ENCODE measurements around the gene UBAP1L. TPM values are rescaled to one million over a fixed set of nuclear protein-coding genes. Genes with fewer than 3 reads are reported as not detected.

Gene UBAP1L
- total RNA-seq, 1 donor from 2014 or later, result 9.6 TPM

DNA sequence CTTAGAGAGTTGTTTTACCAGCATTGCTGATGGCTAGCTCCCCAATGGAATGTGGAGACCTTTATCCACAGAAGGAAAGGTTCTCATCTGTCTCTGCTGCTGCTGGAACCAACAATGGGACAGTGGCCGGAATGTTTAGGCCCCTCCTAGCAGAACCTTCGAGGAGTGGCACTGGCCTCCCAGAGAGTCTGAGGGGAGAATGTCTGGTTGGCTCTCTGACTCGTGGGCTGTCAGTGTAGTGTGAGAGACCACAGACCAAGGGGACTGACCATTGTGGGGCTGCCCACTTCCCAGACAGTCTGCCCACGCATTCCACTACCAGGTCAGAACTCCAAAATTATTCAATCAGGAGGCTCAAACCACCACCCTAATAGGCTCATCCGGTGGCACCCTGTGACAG, 52.3 kb downstream of the UBAP1L start:
- POLR2A ChIA-PET, result no interaction called here
- peaks cover 26% of the 10 kb centered on the region for H3K27me3 Mint-ChIP-seq
- intact Hi-C loops (cut with micrococcal nuclease), result no loop called here
- H3K27ac Mint-ChIP-seq, result no peak overlapping the region
- no peaks in the 10 kb centered on the region for H3K36me3 Mint-ChIP-seq (ENCODE audit: low read depth)
- peaks cover 3% of the 10 kb centered on the region for H3K4me1 Mint-ChIP-seq
- no peak overlapping the region for H3K4me3 Mint-ChIP-seq
- DNase-seq, result no peak
- ATAC-seq (ENCODE audit: low read depth), result no peak
- H3K9me3 Mint-ChIP-seq, result no peaks in the 10 kb centered on the region
- TF ChIP-seq, protein P1, sequence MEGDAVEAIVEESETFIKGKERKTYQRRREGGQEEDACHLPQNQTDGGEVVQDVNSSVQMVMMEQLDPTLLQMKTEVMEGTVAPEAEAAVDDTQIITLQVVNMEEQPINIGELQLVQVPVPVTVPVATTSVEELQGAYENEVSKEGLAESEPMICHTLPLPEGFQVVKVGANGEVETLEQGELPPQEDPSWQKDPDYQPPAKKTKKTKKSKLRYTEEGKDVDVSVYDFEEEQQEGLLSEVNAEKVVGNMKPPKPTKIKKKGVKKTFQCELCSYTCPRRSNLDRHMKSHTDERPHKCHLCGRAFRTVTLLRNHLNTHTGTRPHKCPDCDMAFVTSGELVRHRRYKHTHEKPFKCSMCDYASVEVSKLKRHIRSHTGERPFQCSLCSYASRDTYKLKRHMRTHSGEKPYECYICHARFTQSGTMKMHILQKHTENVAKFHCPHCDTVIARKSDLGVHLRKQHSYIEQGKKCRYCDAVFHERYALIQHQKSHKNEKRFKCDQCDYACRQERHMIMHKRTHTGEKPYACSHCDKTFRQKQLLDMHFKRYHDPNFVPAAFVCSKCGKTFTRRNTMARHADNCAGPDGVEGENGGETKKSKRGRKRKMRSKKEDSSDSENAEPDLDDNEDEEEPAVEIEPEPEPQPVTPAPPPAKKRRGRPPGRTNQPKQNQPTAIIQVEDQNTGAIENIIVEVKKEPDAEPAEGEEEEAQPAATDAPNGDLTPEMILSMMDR (IDR thresholded peaks at IDR 0.05), result no peak
- CTCF ChIA-PET, result no interaction called here

DNA sequence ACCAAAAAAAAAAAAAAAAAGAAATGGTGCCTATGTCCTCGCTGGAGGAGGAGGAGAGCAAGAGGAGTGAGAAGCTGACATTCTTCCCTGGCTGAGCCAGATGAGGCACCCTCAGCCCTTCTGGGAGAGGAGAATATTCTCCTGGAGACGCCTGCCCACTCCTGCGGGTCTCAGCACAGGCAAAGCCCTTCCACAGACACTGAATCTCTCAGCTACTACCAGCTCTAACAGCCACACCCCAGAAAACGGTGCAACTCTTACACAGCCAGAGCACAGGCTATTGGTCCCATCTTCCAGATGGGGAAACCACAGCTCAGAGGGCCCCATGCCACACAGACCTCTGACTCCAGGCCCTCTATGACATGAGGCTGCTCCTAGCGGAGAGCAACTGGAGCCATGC, 52.9 kb downstream of the UBAP1L start:
- Mint-ChIP-seq H3K4me1 (no peaks in the 10 kb centered on the region), H3K27ac (no peak overlapping the region), H3K36me3 (ENCODE audit: low read depth) (no peaks in the 10 kb centered on the region), H3K9me3 (no peaks in the 10 kb centered on the region), H3K4me3 (no peak overlapping the region), H3K27me3 (peaks cover 22% of the 10 kb centered on the region)
- DNase-seq (no peak), ATAC-seq (ENCODE audit: low read depth) (no peak)
- ChIA-PET CTCF (no interaction called here), POLR2A (no interaction called here)
- TF ChIP-seq, protein P1 (IDR thresholded peaks at IDR 0.05), result no peak
- intact Hi-C loops (cut with micrococcal nuclease), result no loop called here

DNA sequence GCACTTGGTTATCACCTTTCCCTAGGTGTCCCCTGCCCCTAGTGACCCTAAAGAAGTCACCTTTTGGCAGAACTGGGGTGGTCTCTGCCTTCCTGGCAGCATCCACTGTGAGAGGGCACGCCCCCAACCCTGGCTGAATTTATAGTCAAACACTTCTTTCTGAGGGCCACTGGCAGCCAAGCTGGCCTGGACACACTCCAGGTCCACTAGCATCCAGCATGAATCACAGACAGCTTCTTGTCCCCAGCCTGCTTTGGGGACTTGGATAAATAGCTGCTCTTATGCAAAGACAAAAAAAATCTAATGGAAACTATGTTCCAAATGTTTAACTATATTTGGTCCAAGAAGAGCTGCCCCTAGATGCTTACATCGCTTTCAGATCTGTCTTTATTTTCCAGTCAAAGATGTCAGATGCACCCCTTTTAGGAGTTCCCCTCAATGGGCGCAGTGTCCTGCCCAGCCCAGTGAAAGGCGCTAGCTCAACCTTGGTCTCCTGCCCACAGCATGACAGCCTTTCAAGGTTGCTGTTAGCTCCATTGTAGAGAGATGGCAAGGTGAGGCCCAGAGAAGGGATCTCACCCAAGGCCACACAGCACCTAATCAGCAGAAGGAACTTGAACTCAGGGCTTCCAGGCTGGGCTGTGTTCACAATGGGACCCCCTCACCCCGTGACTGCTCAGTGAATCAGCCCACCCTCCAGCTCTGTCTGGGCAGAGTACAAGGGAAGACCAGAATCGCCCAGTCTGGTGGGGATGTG, 54.2 kb downstream of the UBAP1L start:
- H3K4me1 Mint-ChIP-seq, result no peaks in the 10 kb centered on the region
- ATAC-seq (ENCODE audit: low read depth) (no peak), DNase-seq (no peak)
- H3K4me3 Mint-ChIP-seq, result no peak overlapping the region
- H3K9me3 Mint-ChIP-seq, result no peaks in the 10 kb centered on the region
- H3K27ac Mint-ChIP-seq, result no peak overlapping the region
- no peaks in the 10 kb centered on the region for H3K36me3 Mint-ChIP-seq (ENCODE audit: low read depth)
- intact Hi-C loops (cut with micrococcal nuclease), result no loop called here
- TF ChIP-seq, protein P1 (IDR thresholded peaks at IDR 0.05), result no peak
- CTCF ChIA-PET, result no interaction called here
- H3K27me3 Mint-ChIP-seq, result peaks cover 18% of the 10 kb centered on the region
- POLR2A ChIA-PET, result no interaction called here

DNA sequence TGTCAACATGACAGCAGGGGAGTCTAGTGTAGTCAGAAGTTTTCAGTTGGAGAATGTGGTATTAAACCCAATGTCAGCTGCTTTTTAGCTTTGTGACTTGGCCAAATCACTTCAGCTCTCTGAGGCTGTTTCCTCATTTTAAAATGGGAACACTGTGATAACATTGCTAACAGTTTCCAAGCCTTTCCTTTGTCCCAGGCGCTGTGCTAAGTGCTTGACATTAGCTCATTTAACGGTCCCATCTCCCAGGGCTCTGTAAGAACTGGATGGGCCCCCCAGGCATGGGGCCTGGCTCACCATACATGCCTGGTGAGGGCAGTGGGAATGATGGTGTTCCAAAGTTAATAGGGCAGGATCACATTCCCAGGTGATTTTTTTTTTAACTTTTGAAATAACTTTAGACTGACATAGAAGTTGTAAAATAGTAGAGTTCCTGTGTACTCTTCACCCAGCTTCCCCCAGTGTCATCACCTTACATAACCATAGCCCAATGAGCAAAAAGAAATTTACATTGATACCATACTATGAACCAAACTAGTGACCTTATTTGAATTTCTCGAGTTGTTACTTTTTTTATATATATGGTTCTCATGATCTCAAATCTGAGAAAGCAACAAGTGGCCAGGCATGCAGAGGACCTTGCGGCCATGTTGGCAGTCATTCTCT, 54.9 kb downstream of the UBAP1L start:
- CTCF ChIA-PET, result no interaction called here
- DNase-seq, result no peak
- Mint-ChIP-seq H3K27ac (no peak overlapping the region), H3K36me3 (ENCODE audit: low read depth) (no peaks in the 10 kb centered on the region), H3K27me3 (peaks cover 10% of the 10 kb centered on the region), H3K9me3 (no peaks in the 10 kb centered on the region), H3K4me3 (no peak overlapping the region), H3K4me1 (no peaks in the 10 kb centered on the region)
- ATAC-seq (ENCODE audit: low read depth), result no peak
- POLR2A ChIA-PET, result no interaction called here
- intact Hi-C loops (cut with micrococcal nuclease), result loop anchor here (10.0 kb wide), 1 partner anchor 125 kb away; the partner anchor contains the start of gene CLPX
- TF ChIP-seq, protein P1 (IDR thresholded peaks at IDR 0.05), result no peak

DNA sequence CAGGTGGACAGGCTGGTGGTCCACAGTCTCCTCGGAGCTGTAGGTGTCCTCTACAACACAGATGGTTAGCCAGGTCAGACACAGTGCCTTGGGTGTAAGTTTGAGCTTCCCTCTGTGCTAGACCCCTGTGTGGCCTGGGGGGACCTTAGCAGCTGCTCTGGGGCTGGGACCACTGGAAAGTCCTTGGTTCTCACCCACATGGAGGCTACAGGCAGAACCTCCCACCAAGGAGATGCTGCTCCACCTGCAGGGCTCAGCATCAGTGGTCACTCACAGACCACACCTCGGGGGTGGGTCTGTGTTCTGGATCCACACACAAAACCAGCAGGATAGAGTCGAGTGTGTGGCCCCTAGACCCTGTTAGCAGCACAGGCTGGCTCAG, 55.6 kb downstream of the UBAP1L start:
- TF ChIP-seq, protein P1 (IDR thresholded peaks at IDR 0.05), result no peak
- Mint-ChIP-seq H3K27ac (no peak overlapping the region), H3K9me3 (no peaks in the 10 kb centered on the region), H3K27me3 (peaks cover 8% of the 10 kb centered on the region), H3K4me3 (no peak overlapping the region), H3K4me1 (no peaks in the 10 kb centered on the region), H3K36me3 (ENCODE audit: low read depth) (no peaks in the 10 kb centered on the region)
- DNase-seq (no peak), ATAC-seq (ENCODE audit: low read depth) (no peak)
- CTCF ChIA-PET, result no interaction called here
- POLR2A ChIA-PET, result no interaction called here
- intact Hi-C loops (cut with micrococcal nuclease), result loop anchor here (10.0 kb wide), 1 partner anchor 125 kb away; the partner anchor contains the start of gene CLPX
